HG02571 (cell line): ENCODE measurements around the gene SELE.
"Not testable (repeated sequence)": the region's sequence is repeated elsewhere in the genome, so short reads cannot be mapped to it uniquely, and the experiment has no call there.

Source experiments
- ATAC-seq: cut with Tn5 transposase; IDR thresholded peaks from one replicate; pipeline ENCODE4 v1.9.1; 2021; ENCODE audit warnings: mild to moderate bottlenecking, moderate library complexity; ENCODE audit not compliant: unreplicated experiment

Gene SELE

GRCh38 chr1:169725930-169726329 lies 7.9 kb downstream of the SELE start:
- no peak for ATAC-seq

- ATAC-seq, result no peak
These were observed 9.7 kb downstream of the SELE start for GRCh38 chr1:169724168-169724567.

- no peak for ATAC-seq
These were observed 10.1 kb downstream of the SELE start for GRCh38 chr1:169723763-169724162.

DNA sequence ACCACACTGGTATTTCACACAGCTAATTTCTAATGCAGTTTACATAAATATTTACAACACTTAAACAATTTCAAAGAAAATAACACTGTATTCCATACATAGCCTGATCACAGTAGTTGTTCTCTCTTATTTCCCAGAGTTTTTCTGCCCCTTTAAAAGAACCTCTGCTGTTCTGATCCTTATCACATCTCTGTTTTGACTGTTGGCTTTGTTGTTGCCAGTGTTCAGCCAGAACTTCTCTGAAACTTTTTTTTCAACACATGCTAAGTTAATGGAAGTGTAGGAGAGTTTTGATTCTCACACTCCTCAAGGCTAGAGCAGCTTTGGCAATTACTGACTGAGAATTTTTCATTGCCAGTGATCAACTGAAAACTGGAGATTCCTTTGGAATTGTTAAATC lies 11.1 kb downstream of the SELE start:
- no peak for ATAC-seq

DNA sequence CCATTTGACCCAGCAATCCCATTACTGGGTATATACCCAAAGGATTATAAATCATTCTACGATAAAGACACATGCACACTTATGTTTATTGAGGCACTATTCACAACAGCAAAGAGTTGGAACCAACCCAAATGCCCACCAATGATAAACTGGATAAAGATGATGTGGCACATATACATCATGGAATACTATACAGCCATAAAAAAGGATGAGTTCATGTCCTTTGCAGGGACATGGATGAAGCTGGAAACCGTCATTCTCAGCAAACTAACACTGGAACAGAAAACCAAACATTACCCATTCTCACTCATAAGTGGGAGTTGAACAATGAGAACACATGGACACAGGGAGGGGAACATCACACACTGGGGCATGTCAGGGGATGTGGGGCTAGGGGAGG lies 18.8 kb downstream of the SELE start:
- ATAC-seq, result not testable (repeated sequence)

GRCh38 chr1:169713090-169713489 lies 20.8 kb downstream of the SELE start:
- ATAC-seq, result not testable (repeated sequence)

- no peak for ATAC-seq
These were observed 21.6 kb downstream of the SELE start for GRCh38 chr1:169712309-169712631.

DNA sequence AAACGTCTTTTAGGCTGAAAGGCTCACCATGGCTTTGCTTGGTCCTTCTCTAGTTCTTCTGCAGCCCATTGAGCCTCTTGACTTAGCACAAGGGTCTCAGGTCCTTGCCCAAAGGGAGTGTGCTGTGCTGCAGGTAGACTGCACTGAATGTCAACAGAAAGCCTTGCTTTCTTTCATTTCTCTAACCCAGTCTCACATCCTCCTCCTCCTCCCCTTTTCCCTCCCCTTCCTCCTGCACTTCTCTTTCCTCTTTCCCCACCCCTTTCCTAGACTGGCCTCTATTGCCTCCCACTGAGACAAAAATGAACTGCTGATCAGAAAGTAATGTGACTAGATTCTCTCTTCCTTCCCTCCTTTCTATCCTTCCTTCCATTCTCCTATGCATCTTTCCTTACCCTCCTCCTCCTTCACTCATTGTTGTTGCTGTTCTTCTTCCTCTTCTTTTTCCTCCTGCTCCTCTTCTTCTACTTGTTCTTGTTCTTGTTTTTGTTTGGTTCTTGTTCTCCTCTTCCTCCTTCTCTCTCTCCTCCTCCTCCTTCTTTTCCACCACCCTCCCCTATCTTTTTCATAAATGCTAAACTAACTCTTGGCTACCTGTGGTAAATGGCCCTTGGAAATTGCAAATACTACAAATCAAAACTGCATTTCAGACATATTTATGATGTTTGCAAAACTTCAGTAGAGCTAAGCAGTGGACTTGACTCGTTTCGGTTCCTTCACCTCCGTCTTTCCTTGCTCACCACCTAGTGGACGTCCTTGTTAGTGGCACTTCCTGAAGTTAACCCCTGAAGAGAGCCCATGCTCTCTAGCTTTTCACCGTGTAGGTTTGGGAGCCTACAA lies 22.2 kb downstream of the SELE start, which contains the start of gene SELL:
SELL (minus strand) TSS at position 152 of the 840 bp plus-strand sequence; CDS start at position 30, 122 bp downstream.
- peak; percentile 80 for ATAC-seq

DNA sequence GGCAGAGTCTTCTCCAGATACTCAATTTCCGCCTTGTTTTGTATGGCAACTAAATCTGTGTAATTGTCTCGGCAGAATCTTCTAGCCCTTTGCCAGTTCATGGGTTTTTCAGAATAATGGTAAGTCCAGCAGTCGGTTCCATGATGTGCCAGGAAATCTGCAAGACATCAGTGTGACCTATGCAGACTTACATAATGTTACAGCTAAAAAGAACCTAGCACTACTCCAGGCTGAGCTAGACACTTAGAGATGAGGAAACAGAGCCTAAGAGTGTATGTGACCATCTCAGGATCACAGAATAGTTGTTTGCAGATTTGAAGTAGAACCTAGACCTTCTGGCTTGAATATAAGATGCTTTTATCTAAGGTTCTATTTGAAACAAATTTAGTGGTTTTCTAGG lies 25.2 kb downstream of the SELE start:
- no peak for ATAC-seq

DNA sequence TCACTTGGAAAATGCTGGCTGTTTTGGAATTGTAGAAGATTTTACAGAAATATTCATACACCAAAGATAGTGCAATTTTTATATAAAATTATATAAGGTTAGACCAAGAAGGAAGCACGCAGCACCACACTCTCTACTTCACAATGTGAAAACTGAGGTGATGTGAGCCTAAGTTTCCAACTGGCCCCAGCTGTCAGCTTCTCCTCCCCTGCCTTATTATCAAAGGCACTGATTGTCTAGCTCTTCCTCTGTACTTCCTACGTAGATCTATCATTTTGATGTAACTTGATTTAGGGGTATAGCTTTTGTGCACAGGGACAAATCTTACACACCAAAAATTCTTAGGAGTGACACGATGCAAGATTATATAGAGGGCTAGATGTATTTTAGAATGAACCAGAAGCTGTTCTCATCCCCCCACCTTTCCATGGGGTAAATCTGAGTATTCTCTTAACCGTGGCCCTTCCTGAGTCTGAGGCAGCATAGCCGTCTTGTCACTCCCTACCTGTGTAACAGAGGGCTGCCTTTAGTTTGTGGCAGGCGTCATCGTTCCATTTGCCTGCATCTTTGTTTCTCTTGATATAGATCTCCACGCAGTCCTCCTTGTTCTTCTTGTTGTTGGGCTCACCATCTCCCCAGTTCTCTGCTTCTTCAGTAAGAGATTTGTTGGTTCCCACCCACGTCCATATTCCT lies 25.8 kb downstream of the SELE start:
- no peak for ATAC-seq

DNA sequence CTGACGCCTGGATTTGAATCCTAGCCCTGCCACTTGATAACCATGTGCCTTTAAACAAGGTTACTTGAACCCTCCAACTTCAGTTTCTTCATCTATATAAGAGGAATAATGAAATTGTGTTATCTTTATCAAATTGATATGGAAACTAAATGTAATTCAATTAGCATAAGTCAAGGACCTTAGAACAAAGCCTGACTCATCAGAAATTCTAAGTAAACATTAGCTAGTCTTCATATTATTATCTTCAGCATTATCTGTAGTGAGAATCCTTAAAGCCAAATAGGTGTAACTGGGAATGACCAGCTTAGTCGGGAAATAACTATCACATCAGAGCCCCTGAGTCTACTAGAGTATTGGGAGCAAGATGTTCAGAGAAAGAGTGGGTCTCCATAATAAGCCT lies 29.1 kb downstream of the SELE start:
- ATAC-seq, result no peak

- no peak for ATAC-seq
These were observed 32.4 kb downstream of the SELE start for GRCh38 chr1:169701261-169702005.

DNA sequence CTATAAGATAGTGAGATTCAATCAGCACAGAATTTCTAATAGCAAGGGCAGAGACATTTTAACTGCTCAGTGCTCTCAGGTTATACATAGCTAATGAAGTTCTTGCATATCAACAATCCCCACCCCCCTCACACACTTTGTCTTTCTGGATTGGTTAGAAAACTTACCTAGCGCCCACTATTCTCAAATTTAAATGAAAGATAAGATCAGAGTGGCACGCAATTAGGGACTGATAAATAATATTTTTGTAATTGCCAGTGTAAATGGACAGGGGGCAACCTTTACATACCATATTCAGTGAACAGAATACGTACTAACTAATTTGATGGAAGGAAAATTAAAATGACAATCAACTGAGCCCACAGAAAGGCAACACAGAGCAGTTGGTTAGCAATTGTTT lies 34.2 kb downstream of the SELE start:
- no peak for ATAC-seq

- ATAC-seq, result no peak
These were observed 34.9 kb downstream of the SELE start for GRCh38 chr1:169698976-169699375.

- ATAC-seq, result peak; percentile 37
These were observed 36.1 kb downstream of the SELE start for GRCh38 chr1:169697755-169698154.

- ATAC-seq, result no peak
These were observed 37.4 kb downstream of the SELE start for GRCh38 chr1:169696273-169697100.

GRCh38 chr1:169694304-169695075 lies 39.4 kb downstream of the SELE start:
- ATAC-seq, result no peak

DNA sequence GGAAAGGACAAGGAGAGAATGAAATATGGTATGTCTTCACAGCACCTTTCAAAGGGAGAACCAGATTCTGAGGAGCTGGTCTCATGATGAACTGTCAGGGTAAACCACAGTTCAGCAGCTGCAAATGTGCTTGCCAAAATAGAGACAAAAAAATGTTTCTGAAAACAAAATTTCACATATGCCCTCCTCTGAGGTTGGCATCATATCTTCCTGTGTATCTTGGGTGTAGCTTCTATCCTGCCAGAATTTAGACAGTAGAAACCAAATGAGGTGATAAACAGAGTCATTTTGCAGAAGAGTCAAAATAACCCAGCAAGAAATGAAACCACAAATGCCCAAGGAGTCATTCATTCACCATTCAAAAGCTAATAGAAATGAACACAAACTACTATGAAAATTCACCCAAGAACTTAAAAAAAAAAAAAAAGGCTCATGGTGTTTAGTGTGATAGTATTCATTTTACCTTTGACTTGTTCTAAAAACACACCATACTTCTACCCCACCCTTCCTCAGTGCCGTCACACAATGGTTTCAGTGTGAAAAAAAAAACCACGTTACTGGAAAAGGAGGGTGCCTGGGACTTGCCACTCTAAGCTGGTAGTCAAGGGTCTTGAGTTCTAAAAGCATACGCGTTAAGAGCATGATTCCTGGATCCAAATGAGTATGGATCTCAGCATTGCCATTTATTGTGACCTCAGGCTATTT lies 41.0 kb downstream of the SELE start:
- peak; percentile 37 for ATAC-seq

DNA sequence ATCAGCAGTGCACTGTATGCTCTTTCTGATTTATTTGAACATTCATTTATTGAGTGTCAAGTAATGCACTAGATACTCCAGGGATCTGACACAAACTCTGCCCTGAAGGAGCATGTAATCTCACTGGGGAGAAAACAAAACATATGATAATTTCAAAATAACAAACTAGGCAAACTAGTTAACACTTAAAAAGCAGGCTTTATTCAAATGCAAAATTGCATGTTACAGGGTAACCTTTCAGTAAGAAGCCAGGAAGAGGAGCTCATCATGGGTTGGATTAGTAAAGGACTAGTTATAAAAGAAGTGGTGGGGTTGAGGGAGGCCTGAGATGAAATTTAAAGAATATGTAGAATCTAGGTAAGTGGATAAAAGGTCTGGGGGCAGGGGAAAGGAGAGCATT lies 43.4 kb downstream of the SELE start:
- ATAC-seq, result no peak
